ENCODE measurements around the gene KLLN.

- TF ChIP-seq CTCF (IDR thresholded peaks at IDR 0.05) (no peak), EZH2 (IDR thresholded peaks at IDR 0.05; ENCODE audit: borderline replicate concordance, insufficient read depth, low read depth, low read length, poor library complexity, severe bottlenecking) (no peak)
Observed at GRCh38 chr10:87818505-87819288, 44.6 kb downstream of the KLLN start.

Measured in B cell (primary cell).